Measurements from ENCODE around the gene SMYD3. TPM values are rescaled to one million over a fixed set of nuclear protein-coding genes. Genes with fewer than 3 reads are reported as not detected.
"Not testable (repeated sequence)": the region's sequence is repeated elsewhere in the genome, so short reads cannot be mapped to it uniquely, and the experiment has no call there.

The SMYD3 gene
- total RNA-seq, 1 experiment from 2014 or later = 69.6 TPM

DNA sequence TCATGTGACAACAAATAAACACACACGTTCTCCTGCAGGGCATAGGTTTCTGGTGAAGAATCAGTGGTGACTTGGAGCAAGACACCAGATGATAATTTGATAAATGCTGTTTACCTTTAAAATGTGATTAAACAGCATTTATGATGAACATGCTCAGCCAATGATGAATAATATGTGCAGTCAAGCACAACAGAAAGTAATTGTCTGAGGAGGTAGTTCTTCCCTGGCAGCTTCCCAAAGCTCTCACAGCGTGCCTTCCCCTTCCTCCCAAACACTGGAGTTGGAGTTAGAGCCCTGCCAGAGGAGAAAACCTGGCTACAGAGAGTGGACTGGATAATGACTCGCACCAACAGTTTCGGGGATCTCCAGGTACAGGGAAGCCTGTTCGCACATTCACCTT is 463.5 kb downstream of the SMYD3 start:
- peak; percentile 76 for DNase-seq (ENCODE audit: low spot score)
- in situ Hi-C loops (cut with HindIII; ENCODE audit: low sequenced_read_pairs) = no loop called here

DNA sequence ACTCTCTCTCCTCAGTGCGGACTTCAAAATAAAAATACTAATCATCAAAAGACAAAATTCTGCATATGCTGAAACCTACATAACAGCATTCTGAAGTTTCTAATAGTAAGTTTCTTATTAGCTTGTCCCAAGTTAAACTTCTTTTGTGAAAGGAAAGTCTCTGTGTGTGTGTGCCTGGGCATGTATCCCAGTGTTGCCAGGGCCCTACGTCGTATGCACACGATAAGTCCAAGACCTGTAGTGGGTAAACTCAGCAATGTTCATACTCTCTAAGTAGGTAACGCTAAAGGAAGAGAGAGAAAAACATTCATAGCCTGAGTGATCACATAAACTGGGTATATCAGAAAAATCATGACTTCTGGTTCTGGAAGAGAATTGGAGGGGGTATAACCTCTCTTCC is 465.7 kb downstream of the SMYD3 start:
- no peak for DNase-seq (ENCODE audit: low spot score)
- in situ Hi-C loops (cut with HindIII; ENCODE audit: low sequenced_read_pairs) = no loop called here

DNA sequence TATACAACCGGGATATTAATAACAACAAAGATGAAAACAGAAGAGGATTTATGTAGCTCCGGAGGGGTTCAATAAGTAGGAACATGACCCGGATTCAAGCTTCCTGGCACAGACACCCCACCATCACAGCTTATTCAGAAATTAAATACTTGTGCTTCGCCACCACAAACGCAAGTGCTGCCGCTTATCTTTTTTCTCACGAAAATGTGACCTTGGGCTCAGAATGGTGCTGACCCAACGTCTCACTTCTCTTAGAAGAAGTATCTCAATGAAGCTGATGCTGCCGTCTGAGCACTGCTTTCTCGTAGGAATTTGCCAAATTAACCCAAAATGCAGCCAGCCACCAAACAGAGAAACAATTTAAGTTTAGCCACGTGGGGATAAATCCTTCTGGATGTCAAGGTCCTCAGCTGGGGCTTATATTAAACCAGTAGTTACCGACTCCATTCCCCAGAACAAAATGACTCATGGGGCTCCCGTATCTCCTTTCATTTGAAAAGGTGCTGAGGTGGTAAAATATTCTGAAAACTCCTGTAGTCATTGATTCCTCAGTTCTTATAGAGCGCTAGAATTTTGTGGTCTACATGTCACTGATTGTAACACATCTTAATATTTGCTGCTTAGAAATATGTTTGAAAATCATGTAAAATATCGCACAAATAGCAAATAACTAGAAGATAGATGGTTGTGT is 466.7 kb downstream of the SMYD3 start:
- no peak for DNase-seq (ENCODE audit: low spot score)
- in situ Hi-C loops (cut with HindIII; ENCODE audit: low sequenced_read_pairs) = no loop called here

DNA sequence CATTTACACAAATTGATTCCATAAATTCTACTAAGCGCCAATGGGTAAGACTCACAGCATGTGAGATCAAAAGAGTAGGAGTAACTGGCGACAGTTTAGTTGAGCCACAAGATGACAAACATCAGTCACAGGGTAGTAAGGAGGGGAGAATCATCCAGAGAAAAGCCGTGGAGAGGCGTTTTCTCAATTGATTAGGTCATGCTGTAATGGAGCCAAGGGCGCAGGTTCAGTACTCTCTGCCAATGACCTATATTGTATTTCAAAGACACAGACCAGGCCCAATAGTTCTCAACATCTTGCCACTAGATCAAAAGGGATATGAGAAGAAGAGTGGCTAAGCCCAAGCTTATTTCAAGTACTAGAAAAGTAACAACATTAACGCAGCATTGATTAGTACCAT is 467.5 kb downstream of the SMYD3 start:
- in situ Hi-C loops (cut with HindIII; ENCODE audit: low sequenced_read_pairs) = no loop called here
- no peak for DNase-seq (ENCODE audit: low spot score)

DNA sequence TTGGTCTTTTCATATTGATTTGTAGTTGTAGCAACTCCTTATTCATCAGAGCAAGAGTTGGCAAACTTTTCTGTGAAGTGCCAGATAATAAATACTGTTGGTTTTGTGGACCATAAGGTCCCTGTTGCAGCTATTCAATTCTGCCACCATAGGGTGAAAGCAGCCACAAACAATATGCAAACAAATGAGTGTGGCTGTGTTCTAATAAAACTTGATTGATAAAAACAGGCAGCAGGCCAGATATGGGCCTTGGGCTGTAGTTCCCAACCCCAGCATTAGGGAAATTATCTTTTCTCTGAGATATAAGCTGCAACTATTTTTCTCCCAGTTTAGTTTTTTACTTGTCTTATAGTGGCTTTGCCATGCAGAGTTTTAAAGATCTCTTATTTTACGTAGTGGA is 469.2 kb downstream of the SMYD3 start:
- in situ Hi-C loops (cut with HindIII; ENCODE audit: low sequenced_read_pairs) = no loop called here
- no peak for DNase-seq (ENCODE audit: low spot score)

DNA sequence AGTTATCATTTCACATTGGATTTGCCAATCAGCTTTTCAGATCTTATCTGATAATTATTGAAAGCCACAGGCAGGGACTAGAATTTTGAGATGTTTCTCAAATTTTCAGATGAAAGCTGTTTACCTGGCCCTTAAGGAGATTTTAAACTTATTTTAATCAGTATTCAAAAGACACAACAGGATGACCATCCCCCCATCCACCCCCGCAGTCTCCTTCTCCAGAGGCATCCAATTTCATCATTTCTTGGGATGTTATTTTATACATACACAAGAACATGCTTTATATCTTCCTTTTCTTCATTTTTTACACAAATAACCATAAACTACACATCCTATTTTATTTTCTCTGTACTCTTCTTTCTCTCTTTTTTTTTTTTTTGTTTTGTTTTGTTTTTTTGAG is 470.9 kb downstream of the SMYD3 start:
- no peak for DNase-seq (ENCODE audit: low spot score)
- in situ Hi-C loops (cut with HindIII; ENCODE audit: low sequenced_read_pairs) = no loop called here

DNA sequence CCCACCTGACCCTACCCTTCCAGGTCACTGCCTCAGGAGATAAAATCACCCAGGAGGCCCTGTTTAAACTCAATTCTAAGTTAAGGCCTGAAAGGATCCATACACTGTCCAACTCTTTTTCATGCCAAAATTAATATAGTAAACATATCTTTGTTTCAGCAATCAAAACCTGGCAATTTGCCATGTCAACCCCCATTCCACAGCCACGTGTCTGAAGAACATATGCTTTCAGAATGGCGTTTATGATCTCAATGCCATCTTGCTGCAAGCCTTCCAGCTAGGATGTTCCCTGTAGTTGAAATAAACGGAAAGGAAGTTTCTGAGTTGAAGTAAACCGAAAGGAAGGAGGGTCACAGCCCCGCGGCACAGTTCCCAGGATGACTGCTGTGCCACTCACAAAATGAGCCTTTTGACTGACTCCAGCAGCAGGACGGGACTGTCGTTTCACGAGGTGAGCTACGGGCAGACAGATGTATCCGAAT is 472.0 kb downstream of the SMYD3 start:
- peak; percentile 53 for DNase-seq (ENCODE audit: low spot score)
- in situ Hi-C loops (cut with HindIII; ENCODE audit: low sequenced_read_pairs) = no loop called here

DNA sequence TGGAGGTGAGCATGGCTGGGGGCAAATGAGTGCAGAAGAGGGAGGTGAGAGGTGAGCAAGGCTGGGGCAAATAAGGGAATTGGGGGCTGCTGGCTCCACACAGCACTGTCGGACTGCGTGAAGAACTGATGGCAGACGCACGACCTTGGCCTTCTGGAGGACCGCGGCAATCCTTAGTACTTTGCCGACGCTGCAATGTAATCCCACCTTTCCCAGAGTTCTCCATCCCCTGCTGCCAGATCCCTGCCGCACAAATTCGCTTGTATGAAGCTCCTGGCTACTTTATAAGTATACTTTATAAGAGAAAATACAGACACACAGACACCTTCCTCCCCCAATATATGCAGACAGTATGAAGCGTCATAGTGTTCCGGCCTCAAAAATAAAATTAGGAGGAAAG is 472.4 kb downstream of the SMYD3 start:
- no peak for DNase-seq (ENCODE audit: low spot score)
- in situ Hi-C loops (cut with HindIII; ENCODE audit: low sequenced_read_pairs) = no loop called here

DNA sequence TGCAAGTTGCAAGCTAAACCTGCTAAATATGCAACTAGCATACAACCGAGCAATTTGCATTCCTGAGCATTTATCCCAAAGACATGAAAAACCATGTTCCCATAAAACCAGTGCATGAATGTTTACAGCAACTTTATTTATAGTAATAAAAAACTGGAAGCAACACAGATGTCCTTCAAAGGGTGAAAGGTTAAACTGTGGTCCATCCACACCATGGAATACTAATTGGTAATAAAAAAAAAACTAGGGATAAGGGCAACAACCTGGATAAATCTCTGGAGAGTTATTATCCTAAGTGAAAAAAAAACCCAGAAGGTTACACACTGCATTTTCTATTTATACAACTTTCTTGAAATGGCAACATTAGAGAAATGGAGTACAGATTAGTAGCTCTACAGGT is 474.1 kb downstream of the SMYD3 start:
- in situ Hi-C loops (cut with HindIII; ENCODE audit: low sequenced_read_pairs) = no loop called here

DNA sequence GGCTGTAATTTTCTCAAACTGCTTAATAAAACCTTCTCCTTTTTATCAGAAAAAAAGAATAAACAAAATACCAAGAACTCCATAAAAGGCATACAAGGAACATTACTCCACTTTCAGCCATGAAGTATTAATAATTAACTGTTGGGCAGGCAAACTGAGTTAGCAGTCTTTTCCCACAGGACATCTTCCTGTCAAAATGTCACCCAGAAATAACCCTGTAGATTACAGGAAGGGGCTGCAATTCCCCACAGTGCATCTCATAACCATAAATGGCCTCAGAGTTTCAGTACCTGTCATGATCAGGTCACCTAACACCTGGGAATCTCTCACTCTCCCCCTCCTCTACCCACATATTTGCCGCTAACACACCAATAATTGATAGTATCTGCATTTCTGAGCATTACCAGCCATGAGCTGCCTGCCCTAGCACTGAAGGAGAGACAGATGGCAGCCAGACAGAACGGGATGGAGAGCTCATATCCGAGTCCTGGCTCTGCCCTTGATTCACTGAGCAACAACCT is 475.0 kb downstream of the SMYD3 start:
- DNase-seq (ENCODE audit: low spot score) = peak; percentile 85

More for the DNA sequence above, 474.1 kb downstream of the SMYD3 start:
- no peak for DNase-seq (ENCODE audit: low spot score)

DNA sequence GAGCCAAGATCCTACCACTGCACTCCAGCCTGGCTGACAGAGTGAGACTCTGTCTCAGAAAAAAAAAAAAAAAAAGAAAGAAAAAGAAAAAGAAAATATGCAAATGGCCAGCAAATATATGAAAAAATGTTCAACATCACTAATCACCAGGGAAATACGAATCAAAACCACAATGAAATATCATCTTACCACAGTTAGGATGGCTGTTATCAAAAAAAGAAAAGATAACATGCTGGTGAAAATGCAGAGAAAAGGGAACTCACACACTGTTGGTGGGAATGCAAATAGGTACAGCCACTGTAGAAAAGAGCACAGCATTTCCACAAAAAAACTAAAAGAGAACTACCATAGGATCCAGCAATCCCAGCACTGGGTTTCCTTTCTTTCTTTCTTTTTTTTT is 477.5 kb downstream of the SMYD3 start:
- DNase-seq (ENCODE audit: low spot score) = no peak
- in situ Hi-C loops (cut with HindIII; ENCODE audit: low sequenced_read_pairs) = no loop called here

More for the DNA sequence above, 475.0 kb downstream of the SMYD3 start:
- in situ Hi-C loops (cut with HindIII; ENCODE audit: low sequenced_read_pairs) = no loop called here

DNA sequence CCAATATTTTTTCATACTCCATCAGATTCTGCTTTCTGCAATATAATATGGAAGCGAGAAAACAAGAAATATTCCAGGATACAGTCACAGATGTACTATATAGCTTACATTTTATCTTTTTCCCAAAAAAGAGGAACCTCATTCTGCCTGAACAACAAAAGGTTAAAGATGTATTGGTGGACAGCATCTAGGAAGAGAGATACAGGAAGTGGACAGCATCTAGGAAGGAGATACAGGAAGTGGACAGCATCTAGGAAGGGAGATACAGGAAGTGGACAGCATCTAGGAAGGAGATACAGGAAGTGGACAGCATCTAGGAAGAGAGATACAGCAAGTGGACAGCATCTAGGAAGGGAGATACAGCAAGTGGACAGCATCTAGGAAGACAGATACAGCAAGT is 483.0 kb downstream of the SMYD3 start:
- DNase-seq (ENCODE audit: low spot score); in situ Hi-C loops (cut with HindIII; ENCODE audit: low sequenced_read_pairs): not testable (repeated sequence)

DNA sequence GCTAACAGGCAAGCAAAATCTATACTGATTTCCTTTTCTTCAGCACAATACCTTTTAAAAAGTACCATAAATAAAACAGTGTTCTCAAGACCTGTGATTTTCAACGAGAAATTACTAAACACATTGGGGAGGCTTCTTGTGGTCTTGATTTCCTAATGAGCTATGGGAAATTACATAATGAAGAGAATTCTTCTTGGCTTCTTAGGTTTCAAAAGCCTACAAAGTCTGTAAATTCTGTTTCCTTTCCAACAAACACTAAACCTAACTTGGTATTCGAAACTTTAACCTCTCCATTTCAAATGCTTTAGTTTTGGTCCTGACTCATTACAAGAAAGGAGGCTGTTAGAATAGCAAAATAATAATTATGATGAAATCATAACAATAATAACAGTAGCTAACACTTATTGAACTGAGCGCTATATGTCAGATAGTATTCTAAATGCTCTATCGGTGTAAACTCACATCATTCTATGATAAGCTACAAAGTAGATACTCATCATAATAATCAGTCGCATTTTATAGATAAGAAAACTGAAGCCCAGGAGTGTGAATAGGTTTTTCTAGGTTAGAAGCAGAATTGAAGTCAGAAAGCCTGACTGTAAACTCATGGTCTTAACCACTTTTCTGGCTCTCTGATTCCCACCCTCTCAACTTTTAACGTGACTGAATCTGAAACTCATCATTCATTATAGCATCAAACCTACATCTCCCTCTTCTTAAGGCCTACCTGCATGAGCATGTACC is 486.7 kb downstream of the SMYD3 start:
- in situ Hi-C loops (cut with HindIII; ENCODE audit: low sequenced_read_pairs) = no loop called here
- DNase-seq (ENCODE audit: low spot score) = no peak

DNA sequence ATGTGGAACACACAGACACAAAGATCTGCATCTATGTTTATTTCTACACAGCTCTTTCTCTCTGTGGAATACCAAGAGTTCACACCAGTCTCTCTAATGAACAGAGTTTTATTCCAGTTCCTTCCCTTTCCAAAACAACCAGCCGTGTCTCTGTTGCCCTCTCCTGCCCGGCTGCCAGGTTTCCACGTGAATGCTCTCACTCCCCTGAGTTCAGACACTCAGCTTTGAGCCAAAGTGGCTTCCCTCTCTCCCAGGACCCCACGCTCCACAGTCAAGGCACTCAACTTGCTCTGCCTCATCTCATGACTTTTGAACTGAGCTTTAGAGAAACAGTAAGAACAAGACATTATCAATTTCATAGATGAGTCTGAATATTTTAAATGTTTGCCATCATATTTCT is 488.9 kb downstream of the SMYD3 start:
- in situ Hi-C loops (cut with HindIII; ENCODE audit: low sequenced_read_pairs) = no loop called here

DNA sequence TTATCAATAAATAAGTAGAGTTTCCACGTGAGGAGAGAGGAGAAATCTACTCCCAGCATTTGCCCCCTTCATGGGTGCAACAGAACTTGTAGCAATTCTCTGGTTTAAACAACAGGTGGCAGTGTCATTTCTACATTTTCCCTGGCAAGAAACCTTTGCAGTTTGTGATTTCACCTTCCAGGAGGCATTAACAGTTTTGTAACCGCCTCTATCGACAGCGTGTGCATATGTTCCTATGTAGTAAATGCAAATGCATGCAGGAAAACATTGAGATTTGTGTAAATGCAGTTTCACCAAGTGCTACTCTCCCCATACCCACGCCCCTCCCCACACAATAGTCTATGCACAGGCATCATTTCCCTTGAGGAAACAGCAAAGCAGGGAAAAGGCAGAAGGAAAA is 494.7 kb downstream of the SMYD3 start:
- in situ Hi-C loops (cut with HindIII; ENCODE audit: low sequenced_read_pairs) = no loop called here
- peak; percentile 72 for DNase-seq (ENCODE audit: low spot score)

More for the DNA sequence above, 488.9 kb downstream of the SMYD3 start:
- no peak for DNase-seq (ENCODE audit: low spot score)

DNA sequence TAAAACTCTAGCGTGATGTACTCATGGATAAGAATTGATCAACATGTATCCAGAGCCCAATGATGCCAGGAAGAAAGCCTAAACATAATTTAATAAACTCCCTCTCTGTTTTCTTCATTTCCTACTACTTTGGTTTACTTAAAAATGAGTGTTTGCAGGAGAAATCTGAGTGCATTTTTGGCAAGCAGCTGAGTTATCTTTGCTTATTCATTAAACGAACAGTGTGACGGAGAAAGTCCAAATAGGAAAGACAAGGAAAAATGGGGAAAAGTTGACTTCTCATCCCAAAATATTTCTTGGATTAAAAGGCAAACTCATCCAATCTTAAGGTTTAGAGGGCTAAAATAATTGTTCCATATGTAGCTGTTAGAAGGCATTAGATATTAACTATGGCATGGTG is 496.7 kb downstream of the SMYD3 start:
- in situ Hi-C loops (cut with HindIII; ENCODE audit: low sequenced_read_pairs) = no loop called here
- DNase-seq (ENCODE audit: low spot score) = no peak

DNA sequence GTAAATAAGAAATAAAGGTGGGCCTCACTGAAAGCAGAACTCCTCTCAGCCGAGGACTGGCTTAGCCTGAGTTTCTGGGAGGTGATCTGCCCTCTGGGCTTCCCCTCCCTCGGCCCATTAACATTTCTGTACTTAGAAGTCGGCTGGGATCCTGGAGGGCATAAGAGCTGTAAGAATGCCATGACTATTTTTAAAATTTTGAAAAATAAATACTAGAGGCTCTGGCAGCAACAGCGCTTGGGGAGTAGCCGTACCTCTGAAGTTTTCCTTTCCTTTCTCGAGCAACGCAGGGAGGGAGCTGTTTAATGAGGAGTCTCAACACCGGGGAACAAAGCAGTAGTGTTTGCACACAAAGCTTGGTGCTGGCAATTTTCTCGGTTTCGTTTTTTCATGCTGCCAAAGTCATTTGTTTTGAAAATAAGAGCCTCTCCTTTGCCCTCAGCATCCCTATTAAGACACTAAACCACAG is 498.7 kb downstream of the SMYD3 start:
- in situ Hi-C loops (cut with HindIII; ENCODE audit: low sequenced_read_pairs) = no loop called here
- DNase-seq (ENCODE audit: low spot score) = no peak

DNA sequence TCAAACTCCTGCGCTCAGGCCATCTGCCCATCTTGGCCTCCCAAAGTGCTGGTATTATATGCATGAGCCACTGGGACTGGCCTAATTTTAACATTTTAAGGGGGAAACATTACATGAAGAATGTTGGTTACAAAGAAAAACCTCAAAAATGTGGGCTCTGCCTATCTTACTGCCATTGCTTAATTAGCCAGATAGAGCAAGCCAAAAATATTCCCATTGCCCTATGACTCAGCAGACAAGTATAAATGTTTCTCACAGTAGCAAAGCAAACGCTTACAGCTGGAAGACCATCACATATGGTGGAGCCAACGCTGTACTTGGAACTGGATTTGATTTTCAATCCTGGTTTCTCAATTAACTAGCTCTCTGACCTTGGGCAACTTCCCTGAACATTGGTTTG is 502.0 kb downstream of the SMYD3 start:
- in situ Hi-C loops (cut with HindIII; ENCODE audit: low sequenced_read_pairs) = no loop called here
- no peak for DNase-seq (ENCODE audit: low spot score)

DNA sequence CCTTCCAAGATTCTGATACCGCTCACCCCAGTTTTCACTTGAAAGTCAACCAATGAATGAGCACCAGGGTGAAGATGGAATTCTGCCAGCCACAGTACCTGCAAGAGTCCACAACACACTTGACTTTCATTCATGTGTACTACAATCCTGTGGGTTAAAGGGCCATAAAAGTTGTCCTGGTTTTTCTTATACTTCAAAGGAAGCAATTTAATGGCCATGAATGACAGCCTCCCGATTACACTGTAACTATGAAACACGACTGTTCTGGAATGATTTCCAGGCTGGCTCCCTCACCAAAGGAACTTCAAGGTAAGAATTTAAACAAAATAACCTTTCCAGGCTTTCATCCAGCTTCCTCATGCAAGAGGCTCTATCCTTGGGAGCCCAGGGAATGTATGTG is 502.8 kb downstream of the SMYD3 start:
- in situ Hi-C loops (cut with HindIII; ENCODE audit: low sequenced_read_pairs) = no loop called here
- no peak for DNase-seq (ENCODE audit: low spot score)

DNA sequence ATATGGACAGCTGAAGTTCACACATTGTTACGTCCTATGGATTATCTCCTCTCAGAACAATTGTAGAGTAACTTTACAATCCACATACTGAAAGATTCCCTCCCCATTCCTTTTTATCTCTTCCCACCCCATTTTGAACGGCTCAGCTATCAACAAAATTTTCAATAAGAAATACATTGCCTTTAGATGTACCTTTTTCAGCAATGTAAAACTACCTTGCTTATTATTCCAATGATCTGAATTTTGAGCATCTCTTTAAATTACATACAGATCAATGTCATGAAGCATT is 503.7 kb downstream of the SMYD3 start:
- no peak for DNase-seq (ENCODE audit: low spot score)
- in situ Hi-C loops (cut with HindIII; ENCODE audit: low sequenced_read_pairs) = no loop called here
